ENCODE results near the gene FREY1.

- TF ChIP-seq, protein P1, sequence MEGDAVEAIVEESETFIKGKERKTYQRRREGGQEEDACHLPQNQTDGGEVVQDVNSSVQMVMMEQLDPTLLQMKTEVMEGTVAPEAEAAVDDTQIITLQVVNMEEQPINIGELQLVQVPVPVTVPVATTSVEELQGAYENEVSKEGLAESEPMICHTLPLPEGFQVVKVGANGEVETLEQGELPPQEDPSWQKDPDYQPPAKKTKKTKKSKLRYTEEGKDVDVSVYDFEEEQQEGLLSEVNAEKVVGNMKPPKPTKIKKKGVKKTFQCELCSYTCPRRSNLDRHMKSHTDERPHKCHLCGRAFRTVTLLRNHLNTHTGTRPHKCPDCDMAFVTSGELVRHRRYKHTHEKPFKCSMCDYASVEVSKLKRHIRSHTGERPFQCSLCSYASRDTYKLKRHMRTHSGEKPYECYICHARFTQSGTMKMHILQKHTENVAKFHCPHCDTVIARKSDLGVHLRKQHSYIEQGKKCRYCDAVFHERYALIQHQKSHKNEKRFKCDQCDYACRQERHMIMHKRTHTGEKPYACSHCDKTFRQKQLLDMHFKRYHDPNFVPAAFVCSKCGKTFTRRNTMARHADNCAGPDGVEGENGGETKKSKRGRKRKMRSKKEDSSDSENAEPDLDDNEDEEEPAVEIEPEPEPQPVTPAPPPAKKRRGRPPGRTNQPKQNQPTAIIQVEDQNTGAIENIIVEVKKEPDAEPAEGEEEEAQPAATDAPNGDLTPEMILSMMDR (conservative IDR thresholded peaks at IDR 0.05), result no peak
- no peak for TF ChIP-seq EZH2 (IDR thresholded peaks at IDR 0.05; ENCODE audit: low read depth)
These were observed 16.1 kb downstream of the FREY1 start for GRCh38 chr11:45890886-45891550.

Data from PC-9 (cell line).